K562 (cell line): ENCODE data around the gene ARHGEF17. TPM values are rescaled to one million over a fixed set of nuclear protein-coding genes. Genes with fewer than 3 reads are reported as not detected.
A peak's percentile ranks its signal among the peaks of the same experiment; 100 is the strongest.

ENCODE experiments used
- ATAC-seq: fragments of 200-7000 bp; cut with Tn5 transposase; 3 replicates; pipeline ENCODE4 v1.9.1; 2020; ENCODE audit warnings: moderate library complexity
- BruUV-seq: library from RNA; stranded (reverse); fragments of 400-500 nt; replicated peaks from 2 replicates; lab custom pipeline; 2021; lab: Mats Ljungman, UMichigan
- CTCF ChIA-PET: fragments of 300-600 bp; formaldehyde crosslinking; extraction: SDS; loops from one replicate; lab custom pipeline; 2021; ENCODE audit warnings: low intra/inter-chr PET ratio; lab: Yijun Ruan, JAX
- POLR2A ChIA-PET: fragments of 300-600, 350-650 bp; sonication (Branson Sonifier 250); formaldehyde crosslinking; extraction: SDS; loops from one replicate; lab custom pipeline; 2021; ENCODE audit warnings: antibody characterized with exemption, inconsistent platforms; lab: Yijun Ruan, JAX
- DNase-seq, 4 experiments: peaks; one replicate each; pipeline versions ENCODE4 v3.0.0 to v3.0.0-alpha.2; 2011 to 2018; ENCODE audit warnings: low spot score in 3 of 4, mixed read lengths in 3 of 4; ENCODE audit errors: extremely low read depth in 1 of 4
- FAIRE-seq: peaks from 2 replicates; lab custom pipeline; 2011; peaks lifted over from hg19 to GRCh38; lab: Jason Lieb, UNC
- H2AFZ ChIP-seq: 2 replicates; pipeline ENCODE4 v1.6.0; 2011; ENCODE audit warnings: low read depth, low read length, control low read depth, inconsistent platforms
- H3K27ac ChIP-seq: fragments of 200-600 bp; 3 replicates; pipeline ENCODE4 v1.8.0; 2011; ENCODE audit warnings: low read depth, mild to moderate bottlenecking, control low read depth, inconsistent platforms, low read length, moderate library complexity, mixed read lengths; ENCODE audit errors: extremely low read depth
- H3K27me3 ChIP-seq, 2 experiments: fragments of 300-600 bp in 1 of 2; 2 replicates in 1 of 2; 3 replicates in 1 of 2; pipeline versions ENCODE4 v1.6.0 to v1.8.0; 2011; ENCODE audit warnings: inconsistent platforms in 2 of 2, low read length in 2 of 2, mild to moderate bottlenecking in 1 of 2, mixed read lengths in 1 of 2, moderate library complexity in 1 of 2; ENCODE audit not compliant: control insufficient read depth in 2 of 2, insufficient read depth in 2 of 2
- H3K36me3 ChIP-seq: fragments of 300-600 bp; 3 replicates; pipeline ENCODE4 v1.8.0; 2011; ENCODE audit warnings: mild to moderate bottlenecking, low read length, inconsistent platforms; ENCODE audit not compliant: control insufficient read depth, insufficient read depth
- H3K4me1 ChIP-seq, 2 experiments: fragments of 200-600 bp in 1 of 2; replicated peaks in 1 of 2; 2 replicates in 1 of 2; 3 replicates in 1 of 2; pipeline versions ENCODE4 v1.5.1 to v1.8.0; 2011; ENCODE audit warnings: inconsistent platforms in 2 of 2, low read length in 2 of 2, mild to moderate bottlenecking in 1 of 2, mixed read lengths in 1 of 2, moderate library complexity in 1 of 2; ENCODE audit not compliant: control insufficient read depth in 2 of 2, insufficient read depth in 2 of 2
- H3K4me2 ChIP-seq: 2 replicates; pipeline ENCODE4 v1.6.1; 2011; ENCODE audit warnings: low read length, control low read depth, inconsistent platforms, mixed read lengths; ENCODE audit not compliant: insufficient read depth
- H3K4me3 ChIP-seq: fragments of 200-600 bp; sonication (generic), shearing (Covaris generic); 2 replicates; pipeline ENCODE4 v1.5.1; 2016; ENCODE audit warnings: control low read depth, inconsistent platforms
- H3K79me2 ChIP-seq: fragments of 200-600 bp; 3 replicates; pipeline ENCODE4 v1.8.0; 2011; ENCODE audit warnings: low read length, inconsistent platforms; ENCODE audit not compliant: control insufficient read depth, insufficient read depth
- H3K9ac ChIP-seq, 2 experiments: 2 replicates each; pipeline versions ENCODE4 v1.6.0 to v1.6.1; 2011; ENCODE audit warnings: low read depth in 2 of 2, low read length in 2 of 2, control low read depth in 1 of 2, inconsistent platforms in 1 of 2, mild to moderate bottlenecking in 1 of 2, mixed read lengths in 1 of 2; ENCODE audit not compliant: insufficient read depth in 1 of 2
- H3K9me1 ChIP-seq: one replicate; pipeline ENCODE4 v1.6.0; 2011; ENCODE audit warnings: inconsistent platforms, mild to moderate bottlenecking, low read length, moderate library complexity; ENCODE audit not compliant: control insufficient read depth, insufficient read depth
- H3K9me3 ChIP-seq: replicated peaks from 2 replicates; pipeline ENCODE4 v1.5.1; 2011; ENCODE audit warnings: low read depth, low read length, inconsistent platforms; ENCODE audit not compliant: control insufficient read depth, insufficient read depth
- H4K20me1 ChIP-seq: replicated peaks from 2 replicates; pipeline ENCODE4 v1.6.1; 2011; ENCODE audit warnings: low read length, inconsistent platforms, mixed read lengths; ENCODE audit not compliant: control insufficient read depth, insufficient read depth
- CBX5 ChIP-seq: IDR thresholded peaks from 2 replicates; pipeline ENCODE4 v1.6.1; 2014; ENCODE audit warnings: low read depth, borderline replicate concordance
- ZNF140 ChIP-seq: fragments of 250-450 bp; sonication (Bioruptor Pico); IDR thresholded peaks from 2 replicates; pipeline ENCODE4 v1.8.0; 2021; ENCODE audit warnings: moderate library complexity, mild to moderate bottlenecking, inconsistent platforms
- ZNF695 ChIP-seq: fragments of 450-650 bp; formaldehyde crosslinking; IDR thresholded peaks from 2 replicates; pipeline ENCODE4 v1.4.0; 2020; ENCODE audit warnings: mild to moderate bottlenecking, moderate library complexity
- ZSCAN29 ChIP-seq: fragments of 450-650 bp; IDR thresholded peaks from 2 replicates; pipeline ENCODE4 v1.6.1; 2017
- WGBS: fragments of 100-300 bp; shearing (Covaris generic); methylation state at CpG from one replicate; pipeline ENCODE4 v1.1.6; 2016; ENCODE audit warnings: low coverage, mixed read lengths; ENCODE audit not compliant: insufficient coverage; ENCODE audit errors: missing lambda C conversion rate; 5-methylcytosine and 5-hydroxymethylcytosine counted together
- in situ Hi-C: fragments of 300-500 bp; cut with MboI; formaldehyde crosslinking; loops from 4 replicates; pipeline ENCODE4 v1.15.0; 2018; ENCODE audit warnings: inconsistent platforms, mixed read lengths
- intact Hi-C: fragments of 100-400 bp; cut with micrococcal nuclease; formaldehyde crosslinking; loops from 2 replicates; pipeline ENCODE4 v1.14.2; 2022
- polyA plus RNA-seq, 8 experiments: library from polyadenylated mRNA; depleted of rRNA in 4 of 8; stranded (reverse) in 5 of 8; unstranded in 3 of 8; fragments of >200 nt; fragmentation: Nextera tagmentation in 2 of 8; fragmentation: Illumina TruSeq in 1 of 8; extraction: Ambion mirVana in 2 of 8; extraction: Trizol in 1 of 8; gene quantifications; 2 replicates each; pipeline versions ENCODE4 v1.2.1 to v1.2.3, GENCODE V29; 2011 to 2014; ENCODE audit warnings: inconsistent platforms in 1 of 8, missing spikeins in 1 of 8
- total RNA-seq, 7 experiments: library from RNA; depleted of rRNA in 6 of 7; stranded (reverse); fragments of >200 nt in 6 of 7; fragmentation: Illumina TruSeq in 2 of 7; extraction: Trizol in 2 of 7; gene quantifications; 2 replicates each; pipeline versions ENCODE4 v1.2.1 to v1.2.3, GENCODE V29; 2011 to 2021; ENCODE audit warnings: low replicate concordance in 1 of 7
- TF ChIP-seq, protein P1 (sequence below): sonication (generic); formaldehyde crosslinking; IDR thresholded peaks from 2 replicates; pipeline ENCODE4 v1.8.0; 2022; ENCODE audit warnings: mild to moderate bottlenecking, missing genetic modification reagents
- TF ChIP-seq, protein P2 (sequence below), 3 experiments: IDR thresholded peaks in 2 of 3; conservative IDR thresholded peaks in 1 of 3; 2 replicates each; pipeline ENCODE4 v1.5.1; 2011 to 2012; ENCODE audit warnings: low read length in 3 of 3, mild to moderate bottlenecking in 3 of 3, control low read depth in 2 of 3, improper control_type of control experiment in 1 of 3, inconsistent platforms in 1 of 3, low read depth in 1 of 3, mixed read lengths in 1 of 3, moderate library complexity in 1 of 3; ENCODE audit not compliant: insufficient read depth in 2 of 3

Gene ARHGEF17
- total and polyA plus RNA-seq, 9 of the 15 experiments (the other 6 are each of a cell fraction or from before 2014, with no cell fraction given), result 0.04 to 0.68 (median 0.10) TPM; not detected in 2

DNA sequence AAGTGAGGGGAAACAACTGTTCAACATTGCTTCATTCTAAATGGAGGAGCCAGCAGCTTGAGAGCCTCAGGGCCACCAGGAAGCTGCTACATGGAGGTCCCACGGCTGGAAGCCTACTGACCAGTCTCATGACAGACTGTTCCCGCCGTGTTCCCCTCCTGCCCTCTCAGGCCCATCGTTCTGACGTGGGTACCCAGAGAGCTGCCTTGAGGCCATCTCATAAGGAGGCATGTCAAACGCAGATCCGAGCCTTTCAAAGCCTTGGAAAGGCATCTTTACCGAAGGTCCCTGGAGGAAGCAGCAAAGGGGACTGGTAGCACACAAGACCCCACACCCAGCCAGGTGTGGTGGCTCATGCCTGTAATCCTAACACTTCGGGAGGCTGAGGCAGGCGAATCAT, 8.3 kb upstream of the ARHGEF17 start (continued):
- TF ChIP-seq, protein P1, sequence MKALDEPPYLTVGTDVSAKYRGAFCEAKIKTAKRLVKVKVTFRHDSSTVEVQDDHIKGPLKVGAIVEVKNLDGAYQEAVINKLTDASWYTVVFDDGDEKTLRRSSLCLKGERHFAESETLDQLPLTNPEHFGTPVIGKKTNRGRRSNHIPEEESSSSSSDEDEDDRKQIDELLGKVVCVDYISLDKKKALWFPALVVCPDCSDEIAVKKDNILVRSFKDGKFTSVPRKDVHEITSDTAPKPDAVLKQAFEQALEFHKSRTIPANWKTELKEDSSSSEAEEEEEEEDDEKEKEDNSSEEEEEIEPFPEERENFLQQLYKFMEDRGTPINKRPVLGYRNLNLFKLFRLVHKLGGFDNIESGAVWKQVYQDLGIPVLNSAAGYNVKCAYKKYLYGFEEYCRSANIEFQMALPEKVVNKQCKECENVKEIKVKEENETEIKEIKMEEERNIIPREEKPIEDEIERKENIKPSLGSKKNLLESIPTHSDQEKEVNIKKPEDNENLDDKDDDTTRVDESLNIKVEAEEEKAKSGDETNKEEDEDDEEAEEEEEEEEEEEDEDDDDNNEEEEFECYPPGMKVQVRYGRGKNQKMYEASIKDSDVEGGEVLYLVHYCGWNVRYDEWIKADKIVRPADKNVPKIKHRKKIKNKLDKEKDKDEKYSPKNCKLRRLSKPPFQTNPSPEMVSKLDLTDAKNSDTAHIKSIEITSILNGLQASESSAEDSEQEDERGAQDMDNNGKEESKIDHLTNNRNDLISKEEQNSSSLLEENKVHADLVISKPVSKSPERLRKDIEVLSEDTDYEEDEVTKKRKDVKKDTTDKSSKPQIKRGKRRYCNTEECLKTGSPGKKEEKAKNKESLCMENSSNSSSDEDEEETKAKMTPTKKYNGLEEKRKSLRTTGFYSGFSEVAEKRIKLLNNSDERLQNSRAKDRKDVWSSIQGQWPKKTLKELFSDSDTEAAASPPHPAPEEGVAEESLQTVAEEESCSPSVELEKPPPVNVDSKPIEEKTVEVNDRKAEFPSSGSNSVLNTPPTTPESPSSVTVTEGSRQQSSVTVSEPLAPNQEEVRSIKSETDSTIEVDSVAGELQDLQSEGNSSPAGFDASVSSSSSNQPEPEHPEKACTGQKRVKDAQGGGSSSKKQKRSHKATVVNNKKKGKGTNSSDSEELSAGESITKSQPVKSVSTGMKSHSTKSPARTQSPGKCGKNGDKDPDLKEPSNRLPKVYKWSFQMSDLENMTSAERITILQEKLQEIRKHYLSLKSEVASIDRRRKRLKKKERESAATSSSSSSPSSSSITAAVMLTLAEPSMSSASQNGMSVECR (CRISPR knock-in tag), result no peak
- no peak for TF ChIP-seq ZSCAN29
- no peak for TF ChIP-seq CBX5

DNA sequence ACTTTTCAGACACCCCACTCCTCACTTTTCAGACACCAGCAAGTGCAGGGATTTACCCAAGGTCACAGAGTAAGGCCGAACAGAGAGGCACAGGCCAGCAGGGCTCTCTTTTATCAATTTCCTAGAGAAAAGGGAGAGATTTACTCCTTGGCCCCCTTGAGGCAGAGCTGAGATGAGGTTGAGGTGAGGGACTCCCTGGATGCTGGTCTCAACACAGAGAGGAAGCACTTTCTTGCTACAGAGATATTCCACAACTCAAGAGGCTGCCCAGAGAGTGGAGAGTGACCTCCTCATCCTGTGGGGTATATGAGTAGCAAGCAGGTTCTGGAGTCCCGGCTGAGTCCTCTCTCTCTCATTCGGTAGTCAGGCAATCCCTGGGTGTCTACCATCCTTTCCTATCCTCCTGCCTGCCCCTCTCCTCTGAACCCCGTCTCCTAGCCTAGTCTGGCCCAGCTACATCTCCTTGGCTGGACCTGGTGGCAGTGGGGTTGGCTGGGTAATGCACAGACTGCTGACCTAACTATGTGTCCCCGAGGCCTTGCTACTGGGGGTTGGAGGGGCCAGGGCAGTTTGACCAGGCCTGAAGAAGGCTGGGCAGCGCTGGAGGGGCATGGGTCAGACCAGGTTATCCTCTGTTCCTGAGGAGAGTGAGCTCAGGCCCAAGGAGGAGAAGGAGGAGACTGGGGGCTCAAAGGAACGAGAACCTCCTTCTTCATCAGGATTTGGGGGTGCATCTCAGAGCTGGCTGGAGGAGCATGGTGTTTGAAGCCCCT, 1.8 kb upstream of the ARHGEF17 start:
- no peak for ATAC-seq
- no peak overlapping the region for H3K9ac ChIP-seq

More for the DNA sequence above, 1.8 kb upstream of the ARHGEF17 start:
- in situ Hi-C loops, result loop anchor here (5.0 kb wide), 1 partner anchor 86 kb away; no protein-coding TSS in a partner anchor
- TF ChIP-seq, protein P2, sequence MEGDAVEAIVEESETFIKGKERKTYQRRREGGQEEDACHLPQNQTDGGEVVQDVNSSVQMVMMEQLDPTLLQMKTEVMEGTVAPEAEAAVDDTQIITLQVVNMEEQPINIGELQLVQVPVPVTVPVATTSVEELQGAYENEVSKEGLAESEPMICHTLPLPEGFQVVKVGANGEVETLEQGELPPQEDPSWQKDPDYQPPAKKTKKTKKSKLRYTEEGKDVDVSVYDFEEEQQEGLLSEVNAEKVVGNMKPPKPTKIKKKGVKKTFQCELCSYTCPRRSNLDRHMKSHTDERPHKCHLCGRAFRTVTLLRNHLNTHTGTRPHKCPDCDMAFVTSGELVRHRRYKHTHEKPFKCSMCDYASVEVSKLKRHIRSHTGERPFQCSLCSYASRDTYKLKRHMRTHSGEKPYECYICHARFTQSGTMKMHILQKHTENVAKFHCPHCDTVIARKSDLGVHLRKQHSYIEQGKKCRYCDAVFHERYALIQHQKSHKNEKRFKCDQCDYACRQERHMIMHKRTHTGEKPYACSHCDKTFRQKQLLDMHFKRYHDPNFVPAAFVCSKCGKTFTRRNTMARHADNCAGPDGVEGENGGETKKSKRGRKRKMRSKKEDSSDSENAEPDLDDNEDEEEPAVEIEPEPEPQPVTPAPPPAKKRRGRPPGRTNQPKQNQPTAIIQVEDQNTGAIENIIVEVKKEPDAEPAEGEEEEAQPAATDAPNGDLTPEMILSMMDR (IDR thresholded peaks at IDR 0.05 in 2 of 3, conservative IDR thresholded peaks at IDR 0.05 in 1 of 3; ENCODE audit: insufficient read depth in 2 of 3, low read depth in 1 of 3, low read length in 3 of 3), result peak in 1 of 3 experiments; percentile 3; a peak in 1 of 6 replicates
- TF ChIP-seq ZNF695, result no peak
- no peak for TF ChIP-seq ZNF140 (CRISPR knock-in tag)
- 19% methylated on average over 7 of the region's 7 CpGs for WGBS
- peaks cover 6% of the 10 kb centered on the region; the same call in 1 of the 2 replicates for H4K20me1 ChIP-seq
- no peaks in the 10 kb centered on the region for H3K9me3 ChIP-seq
- ChIA-PET POLR2A (interaction anchor here (0.6 to 1.7 kb wide), 3 partner anchors 8 to 104 kb away, joined by 3 to 7 read pairs (median 4); no protein-coding TSS in a partner anchor), CTCF (interaction anchor here (0.8 to 3.3 kb wide), 3 partner anchors 28 to 88 kb away, joined by 3 to 76 read pairs (median 6); no protein-coding TSS in a partner anchor)
- H3K4me2 ChIP-seq, result no peak overlapping the region
- intact Hi-C loops, result loop anchor here (5.0 kb wide), 1 partner anchor 71 kb away; the partner anchor contains the start of gene RELT
- DNase-seq, result no peak
- peaks cover 6 to 37% of the 10 kb centered on the region in 2 experiments; a peak in 3 of 5 replicates for H3K27me3 ChIP-seq
- peak overlapping the region; percentile 100; the same call in 1 of the 2 replicates for H2AFZ ChIP-seq
- H3K4me1 ChIP-seq, result peaks cover 0 to 22% of the 10 kb centered on the region in 2 experiments; a peak in 4 of 5 replicates
- peak; percentile 29 for FAIRE-seq
- H3K36me3 ChIP-seq, result no peaks in the 10 kb centered on the region
- BruUV-seq, result no TSS peak
- H3K27ac ChIP-seq, result no peak overlapping the region
- no peaks in the 10 kb centered on the region for H3K79me2 ChIP-seq
- no peak overlapping the region for H3K4me3 ChIP-seq
- no peaks in the 10 kb centered on the region for H3K9me1 ChIP-seq
